ENCODE measurements around the gene NELFCD.

Gene NELFCD

GRCh38 chr20:58950603-58951002, 30.5 kb upstream of the NELFCD start:
- TF ChIP-seq CTCF (IDR thresholded peaks at IDR 0.05; ENCODE audit: low read depth, low read length) (peak; percentile 29), EZH2phosphoT487 (IDR thresholded peaks at IDR 0.05; ENCODE audit: low read depth) (no peak)

GRCh38 chr20:58953050-58953449, 28.0 kb upstream of the NELFCD start:
- Histone ChIP-seq H2AFZ (ENCODE audit: low read depth, low read length) (no peak overlapping the region), H3K36me3 (replicated peaks; ENCODE audit: low read depth, low read length) (no peaks in the 10 kb centered on the region), H3K27me3 (ENCODE audit: low read depth, low read length) (peaks cover 9% of the 10 kb centered on the region; the same call in 1 of the 2 replicates), H3K27ac (ENCODE audit: low read length) (no peak overlapping the region), H4K20me1 (ENCODE audit: insufficient read depth, low read length) (no peaks in the 10 kb centered on the region), H3K9ac (ENCODE audit: low read length) (no peak overlapping the region), H3K9me3 (ENCODE audit: insufficient read depth, low read length) (no peaks in the 10 kb centered on the region), H3K79me2 (ENCODE audit: low read length) (no peaks in the 10 kb centered on the region), H3K4me3 (ENCODE audit: low read length) (no peak overlapping the region), H3K4me2 (ENCODE audit: low read length) (no peak overlapping the region), H3K4me1 (ENCODE audit: low read length) (no peaks in the 10 kb centered on the region)
- TF ChIP-seq CTCF (IDR thresholded peaks at IDR 0.05; ENCODE audit: low read depth, low read length) (no peak), EZH2phosphoT487 (IDR thresholded peaks at IDR 0.05; ENCODE audit: low read depth) (no peak)

More at GRCh38 chr20:58950603-58951002, 30.5 kb upstream of the NELFCD start:
- H3K9me3 ChIP-seq (ENCODE audit: insufficient read depth, low read length) = no peaks in the 10 kb centered on the region
- H3K4me1 ChIP-seq (ENCODE audit: low read length) = no peaks in the 10 kb centered on the region
- H3K27me3 ChIP-seq (ENCODE audit: low read depth, low read length) = peaks cover 9% of the 10 kb centered on the region; the same call in 1 of the 2 replicates
- H3K4me2 ChIP-seq (ENCODE audit: low read length) = no peak overlapping the region
- H3K79me2 ChIP-seq (ENCODE audit: low read length) = no peaks in the 10 kb centered on the region
- no peaks in the 10 kb centered on the region for H4K20me1 ChIP-seq (ENCODE audit: insufficient read depth, low read length)
- no peak overlapping the region for H2AFZ ChIP-seq (ENCODE audit: low read depth, low read length)
- H3K9ac ChIP-seq (ENCODE audit: low read length) = no peak overlapping the region
- H3K36me3 ChIP-seq (replicated peaks; ENCODE audit: low read depth, low read length) = no peaks in the 10 kb centered on the region
- no peak overlapping the region for H3K4me3 ChIP-seq (ENCODE audit: low read length)
- no peak overlapping the region for H3K27ac ChIP-seq (ENCODE audit: low read length)

- Histone ChIP-seq H3K9me3 (ENCODE audit: insufficient read depth, low read length) (no peaks in the 10 kb centered on the region), H3K9ac (ENCODE audit: low read length) (no peak overlapping the region), H3K27ac (ENCODE audit: low read length) (no peak overlapping the region), H3K4me2 (ENCODE audit: low read length) (no peak overlapping the region), H2AFZ (ENCODE audit: low read depth, low read length) (no peak overlapping the region), H3K4me1 (ENCODE audit: low read length) (no peaks in the 10 kb centered on the region), H3K79me2 (ENCODE audit: low read length) (no peaks in the 10 kb centered on the region), H3K4me3 (ENCODE audit: low read length) (no peak overlapping the region), H3K36me3 (replicated peaks; ENCODE audit: low read depth, low read length) (no peaks in the 10 kb centered on the region), H3K27me3 (ENCODE audit: low read depth, low read length) (peaks cover 11% of the 10 kb centered on the region), H4K20me1 (ENCODE audit: insufficient read depth, low read length) (no peaks in the 10 kb centered on the region)
- TF ChIP-seq CTCF (IDR thresholded peaks at IDR 0.05; ENCODE audit: low read depth, low read length) (no peak), EZH2phosphoT487 (IDR thresholded peaks at IDR 0.05; ENCODE audit: low read depth) (no peak)
Observed at GRCh38 chr20:58956078-58956477, 25.0 kb upstream of the NELFCD start.

- no peaks in the 10 kb centered on the region for H3K79me2 ChIP-seq (ENCODE audit: low read length)
- H3K27ac ChIP-seq (ENCODE audit: low read length) = no peak overlapping the region
- H3K27me3 ChIP-seq (ENCODE audit: low read depth, low read length) = peaks cover 23% of the 10 kb centered on the region
- H3K36me3 ChIP-seq (replicated peaks; ENCODE audit: low read depth, low read length) = peaks cover 5% of the 10 kb centered on the region
- no peak overlapping the region for H3K4me2 ChIP-seq (ENCODE audit: low read length)
- TF ChIP-seq EZH2phosphoT487 (IDR thresholded peaks at IDR 0.05; ENCODE audit: low read depth) (no peak), CTCF (IDR thresholded peaks at IDR 0.05; ENCODE audit: low read depth, low read length) (no peak)
- no peak overlapping the region for H3K4me3 ChIP-seq (ENCODE audit: low read length)
- 0 out of 2 replicates have a peak overlapping the region, but pooled peaks have one; percentile 16 for H2AFZ ChIP-seq (ENCODE audit: low read depth, low read length)
- peaks cover 6% of the 10 kb centered on the region; the same call in 1 of the 2 replicates for H3K9me3 ChIP-seq (ENCODE audit: insufficient read depth, low read length)
- peaks cover 11% of the 10 kb centered on the region for H3K4me1 ChIP-seq (ENCODE audit: low read length)
- H4K20me1 ChIP-seq (ENCODE audit: insufficient read depth, low read length) = no peaks in the 10 kb centered on the region
- no peak overlapping the region for H3K9ac ChIP-seq (ENCODE audit: low read length)
Observed at GRCh38 chr20:58959652-58960051, 21.4 kb upstream of the NELFCD start.

Measured in OCI-LY3 (cell line).